Endothelial cell of umbilical vein (primary cell): ENCODE measurements around the gene MOB3B. TPM values are rescaled to one million over a fixed set of nuclear protein-coding genes. Genes with fewer than 3 reads are reported as not detected.

Experiments used
- BruUV-seq: library from RNA; stranded (reverse); fragments of 400-500 nt; replicated peaks from 2 replicates; lab custom pipeline; 2021; lab: Mats Ljungman, UMichigan
- CTCF ChIA-PET: fragments of 300-600, 350-600 bp; sonication (Branson Sonifier 250); formaldehyde crosslinking; loops from one replicate; lab custom pipeline; 2021; ENCODE audit warnings: antibody characterized with exemption, inconsistent platforms; lab: Charles Lee
- POLR2A ChIA-PET: fragments of 300-600, 350-600 bp; sonication (Branson Sonifier 250); formaldehyde crosslinking; loops from one replicate; lab custom pipeline; 2021; ENCODE audit warnings: antibody characterized with exemption, inconsistent platforms; lab: Charles Lee
- DNase-seq: peaks from one replicate; pipeline ENCODE4 v3.0.0-alpha.2; 2011; ENCODE audit warnings: low read depth, low spot score
- FAIRE-seq: peaks from 2 replicates; lab custom pipeline; 2011; peaks lifted over from hg19 to GRCh38; lab: Jason Lieb, UNC
- H2AFZ ChIP-seq: 2 replicates; pipeline ENCODE4 v1.6.0; 2012; ENCODE audit warnings: low read depth, low read length, control low read depth, inconsistent platforms
- H3K27ac ChIP-seq: 2 replicates; pipeline ENCODE4 v1.5.1; 2011; ENCODE audit warnings: low read depth, mild to moderate bottlenecking, control low read depth, low read length, moderate library complexity; ENCODE audit not compliant: insufficient read depth
- H3K27me3 ChIP-seq, 2 experiments: 2 replicates each; pipeline versions ENCODE4 v1.6.0 to v1.6.1; 2011; ENCODE audit warnings: low read length in 2 of 2, mixed read lengths in 1 of 2; ENCODE audit not compliant: control insufficient read depth in 2 of 2, insufficient read depth in 2 of 2
- H3K36me3 ChIP-seq, 2 experiments: 2 replicates in 1 of 2; 3 replicates in 1 of 2; pipeline ENCODE4 v1.5.1; 2011; ENCODE audit warnings: low read length in 2 of 2, mild to moderate bottlenecking in 1 of 2, moderate library complexity in 1 of 2; ENCODE audit not compliant: control insufficient read depth in 2 of 2, insufficient read depth in 2 of 2; ENCODE audit errors: extremely low read depth in 1 of 2
- H3K4me1 ChIP-seq: 3 replicates; pipeline ENCODE4 v1.5.1; 2011; ENCODE audit warnings: mild to moderate bottlenecking, low read length; ENCODE audit not compliant: control insufficient read depth, insufficient read depth; ENCODE audit errors: extremely low read depth
- H3K4me2 ChIP-seq: 2 replicates; pipeline ENCODE4 v1.6.1; 2011; ENCODE audit warnings: low read length, control low read depth, mixed read lengths; ENCODE audit not compliant: insufficient read depth
- H3K4me3 ChIP-seq, 3 experiments: fragments of 200-600 bp in 1 of 3; sonication (generic), shearing (Covaris generic) in 1 of 3; replicated peaks in 1 of 3; 2 replicates each; pipeline ENCODE4 v1.5.1; 2011 to 2016; ENCODE audit warnings: control low read depth in 3 of 3, low read length in 3 of 3, mild to moderate bottlenecking in 2 of 3, inconsistent platforms in 1 of 3, low read depth in 1 of 3, moderate library complexity in 1 of 3; ENCODE audit not compliant: insufficient read depth in 1 of 3
- H3K79me2 ChIP-seq: 2 replicates; pipeline ENCODE4 v1.6.0; 2012; ENCODE audit warnings: low read length, inconsistent platforms; ENCODE audit not compliant: control insufficient read depth, insufficient read depth
- H3K9ac ChIP-seq: replicated peaks from 2 replicates; pipeline ENCODE3; 2011; ENCODE audit warnings: low read length, control low read depth; ENCODE audit not compliant: insufficient read depth; ENCODE audit errors: extremely low read depth
- H3K9me1 ChIP-seq: replicated peaks from 3 replicates; pipeline ENCODE4 v1.6.0; 2011; ENCODE audit warnings: mild to moderate bottlenecking, low read length; ENCODE audit not compliant: control insufficient read depth, insufficient read depth; ENCODE audit errors: extremely low read depth
- H3K9me3 ChIP-seq: replicated peaks from 2 replicates; pipeline ENCODE4 v1.5.1; 2012; ENCODE audit warnings: low read length, inconsistent platforms; ENCODE audit not compliant: control insufficient read depth, insufficient read depth
- H4K20me1 ChIP-seq: replicated peaks from 2 replicates; pipeline ENCODE3; 2011; ENCODE audit warnings: mild to moderate bottlenecking, low read length; ENCODE audit not compliant: control insufficient read depth, insufficient read depth; ENCODE audit errors: extremely low read depth
- CTCF ChIP-seq, 2 donors: IDR thresholded peaks; 1 replicate in 1 of 2; 2 replicates in 1 of 2; pipeline ENCODE4 v1.5.1; 2011; ENCODE audit warnings: low read length in 2 of 2, mild to moderate bottlenecking in 2 of 2, moderate library complexity in 2 of 2, control low read depth in 1 of 2, inconsistent platforms in 1 of 2, low read depth in 1 of 2; ENCODE audit not compliant: insufficient read depth in 1 of 2; ENCODE audit errors: extremely low read depth in 1 of 2
- EZH2 ChIP-seq: IDR thresholded peaks from 2 replicates; pipeline ENCODE4 v1.6.1; 2012; ENCODE audit warnings: borderline replicate concordance, low read depth, mild to moderate bottlenecking, moderate library complexity, low read length, inconsistent platforms; ENCODE audit not compliant: severe bottlenecking
- FOS ChIP-seq: IDR thresholded peaks from 2 replicates; pipeline ENCODE4 v1.6.1; 2011; ENCODE audit warnings: mild to moderate bottlenecking, low read length, moderate library complexity, borderline replicate concordance; ENCODE audit not compliant: insufficient read depth
- GATA2 ChIP-seq: IDR thresholded peaks from 2 replicates; pipeline ENCODE4 v1.7.0; 2011; ENCODE audit warnings: low read depth, mild to moderate bottlenecking, moderate library complexity, mixed read lengths, low read length; ENCODE audit not compliant: insufficient read length, insufficient read depth
- JUN ChIP-seq: IDR thresholded peaks from 2 replicates; pipeline ENCODE4 v1.6.1; 2011; ENCODE audit warnings: borderline replicate concordance, low read depth; ENCODE audit not compliant: insufficient read length, insufficient read depth
- MAX ChIP-seq: IDR thresholded peaks from 2 replicates; pipeline ENCODE4 v1.6.1; 2011; ENCODE audit not compliant: insufficient read depth, insufficient read length
- MYC ChIP-seq: IDR thresholded peaks from one replicate; pipeline ENCODE4 v1.6.1; 2011; ENCODE audit warnings: mild to moderate bottlenecking, low read depth, low read length
- POLR2A ChIP-seq: IDR thresholded peaks from 2 replicates; pipeline ENCODE4 v1.6.1; 2012; ENCODE audit warnings: low read depth, mild to moderate bottlenecking, control low read depth, low read length
- POLR2AphosphoS5 ChIP-seq: IDR thresholded peaks from 2 replicates; pipeline ENCODE4 v1.6.1; 2012; ENCODE audit warnings: low read depth, mild to moderate bottlenecking, control low read depth, low read length, moderate library complexity; ENCODE audit not compliant: insufficient read depth
- dilution Hi-C: fragments of 300-500 bp; cut with MboI; formaldehyde crosslinking; loops from one replicate; pipeline ENCODE4 v1.15.0; 2019; ENCODE audit warnings: low sequenced_read_pairs; ENCODE audit not compliant: extremely low pct_ligation_motif_present
- intact Hi-C: fragments of 100-400 bp; cut with micrococcal nuclease; formaldehyde crosslinking; loops from one replicate; pipeline ENCODE4 v1.10.0; 2022
- polyA plus RNA-seq, 4 experiments: library from polyadenylated mRNA; depleted of rRNA in 3 of 4; stranded (reverse) in 3 of 4; unstranded in 1 of 4; fragments of >200 nt; gene quantifications; 2 replicates each; pipeline versions ENCODE4 v1.2.1 to v1.2.3, GENCODE V29; 2011 to 2012; ENCODE audit warnings: missing spikeins in 1 of 4
- total RNA-seq: library from RNA; stranded (reverse); gene quantifications from 2 replicates; pipeline ENCODE4 v1.2.3, GENCODE V29; 2021

The MOB3B gene
- total and polyA plus RNA-seq, 2 donors (not counting 3 experiments of a cell fraction or from before 2014, with no cell fraction given) = 0.03 TPM; not detected in 1

GRCh38 chr9:27372615-27373014 lies 157.0 kb downstream of the MOB3B start:
- CTCF ChIA-PET = no interaction called here
- Histone ChIP-seq H3K9me1 (no peaks in the 10 kb centered on the region), H3K4me2 (no peak overlapping the region), H3K4me3 (no peak overlapping the region), H3K9me3 (no peaks in the 10 kb centered on the region), H4K20me1 (no peaks in the 10 kb centered on the region), H3K4me1 (no peaks in the 10 kb centered on the region), H3K27me3 (no peaks in the 10 kb centered on the region), H3K79me2 (no peaks in the 10 kb centered on the region), H3K9ac (no peak overlapping the region), H3K36me3 (no peaks in the 10 kb centered on the region), H2AFZ (no peak overlapping the region), H3K27ac (no peak overlapping the region)
- FAIRE-seq = no peak
- dilution Hi-C loops (no loop called here), intact Hi-C loops (no loop called here)
- no peak for DNase-seq
- POLR2A ChIA-PET = no interaction called here
- no TSS peak for BruUV-seq
- TF ChIP-seq MAX (no peak), MYC (no peak), POLR2AphosphoS5 (no peak), GATA2 (no peak), JUN (no peak), FOS (no peak), POLR2A (no peak), EZH2 (no peak), CTCF (IDR thresholded peaks at IDR 0.05; ENCODE audit: extremely low read depth in 1 of 2, insufficient read depth in 1 of 2, low read depth in 1 of 2, low read length in 2 of 2) (no peak)
